Nasal cavity respiratory epithelium epithelial cell of viscerocranial mucosa (primary cell): Measurements from ENCODE around the gene TMSB15A. TPM values are rescaled to one million over a fixed set of nuclear protein-coding genes. Genes with fewer than 3 reads are reported as not detected.

Experiments used
- total RNA-seq: library from RNA; depleted of rRNA; stranded (reverse); fragments of >200 nt; gene quantifications from 2 replicates; pipeline ENCODE4 v1.2.3, GENCODE V29; 2014

The TMSB15A gene
- not detected in 2 replicates for total RNA-seq

DNA sequence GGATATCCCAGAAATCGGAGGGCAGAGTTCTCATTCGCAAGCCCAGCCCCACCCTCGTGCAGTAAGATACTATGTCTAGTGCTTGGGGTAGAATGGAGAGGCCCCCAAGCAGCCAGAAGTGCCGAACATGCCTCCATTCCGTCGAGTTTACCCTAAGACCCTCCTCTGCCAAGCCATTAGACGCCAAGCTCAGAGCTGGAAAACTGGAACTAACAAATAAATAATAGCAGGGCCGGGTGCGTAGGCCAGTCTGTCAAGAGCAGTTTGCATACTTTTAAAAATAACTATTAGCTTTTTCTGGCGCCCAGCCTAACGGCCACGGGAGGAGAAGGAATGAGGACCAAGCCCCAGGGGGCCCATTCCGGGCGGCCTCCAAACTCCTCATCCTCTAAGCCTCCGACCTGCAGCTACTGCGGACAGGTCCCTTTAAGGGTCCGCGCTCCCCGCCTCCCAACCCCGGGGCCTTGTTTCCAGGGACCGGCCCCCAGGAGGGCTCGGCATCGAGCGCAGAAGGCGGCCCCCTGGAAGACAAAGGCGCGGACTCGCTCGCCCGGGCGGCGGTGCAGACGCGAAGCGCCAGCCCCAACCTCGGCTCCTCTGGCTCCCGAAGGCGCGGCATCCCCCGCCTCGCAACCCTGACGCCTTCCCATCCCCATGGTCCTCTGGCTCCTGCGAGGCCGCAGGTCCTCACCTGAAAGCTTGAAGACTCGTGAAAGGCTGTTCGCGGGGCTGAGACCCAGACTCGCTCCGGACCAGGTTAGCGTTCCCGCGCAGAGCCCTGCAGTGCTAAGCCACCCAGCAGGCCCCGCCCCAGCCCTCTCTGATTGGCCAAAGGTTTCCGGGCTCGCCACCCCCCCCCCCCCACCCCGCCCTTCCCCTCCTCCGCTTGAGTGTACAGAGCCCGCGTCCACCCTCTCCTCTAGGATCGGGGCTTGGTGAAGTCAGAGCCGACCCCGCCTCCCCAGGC, at the start of gene TMSB15A:
Gene TMSB15A, minus strand, starts transcription at position 765 of the 967 bp plus-strand sequence.

GRCh38 chrX:102471762-102472220, 44.7 kb downstream of the TMSB15A start, which contains the start of gene TCP11X2:
TSS of gene TCP11X2 (minus strand) at chrX:102471812.

Other genes starting within 250 kb of the TMSB15A start
- gene NXF2B, start 76.7 kb downstream of the TMSB15A start, total RNA-seq, result not detected in 2 replicates
- gene TCP11X2, start 44.9 kb downstream of the TMSB15A start, total RNA-seq, result not detected in 2 replicates
- 17.8 and 21.1 TPM in 2 replicates for gene ARMCX5, start 82.8 kb upstream of the TMSB15A start, total RNA-seq
- 0.34 and 1.3 TPM in 2 replicates for gene GPRASP1, start 134.7 kb upstream of the TMSB15A start, total RNA-seq
- gene GPRASP2, start 195.7 kb upstream of the TMSB15A start, total RNA-seq, result 8.2 and 11.6 TPM in 2 replicates
- gene GPRASP3, start 204.0 kb upstream of the TMSB15A start, total RNA-seq, result 2.7 and 5.2 TPM in 2 replicates